Caco-2 (cell line): ENCODE data around the gene KCTD5. TPM values are rescaled to one million over a fixed set of nuclear protein-coding genes. Genes with fewer than 3 reads are reported as not detected.

ENCODE experiments used
- BruUV-seq: library from RNA; stranded (reverse); fragments of 400-500 nt; replicated peaks from 2 replicates; lab custom pipeline; 2021; lab: Mats Ljungman, UMichigan
- CTCF ChIA-PET: fragments of 300-600 bp; sonication (Branson Sonifier 250); formaldehyde crosslinking; loops from one replicate; lab custom pipeline; 2022; ENCODE audit warnings: antibody characterized with exemption; lab: Charles Lee
- POLR2A ChIA-PET: fragments of 300-600 bp; sonication (Branson Sonifier 250); formaldehyde crosslinking; loops from one replicate; lab custom pipeline; 2022; ENCODE audit warnings: antibody characterized with exemption; lab: Charles Lee
- DNase-seq, 2 experiments: peaks; one replicate each; pipeline versions ENCODE4 v3.0.0 to v3.0.0-alpha.2; 2020 to 2022
- H3K27me3 ChIP-seq: replicated peaks from 2 replicates; pipeline ENCODE4 v1.6.0; 2011; ENCODE audit warnings: low read length; ENCODE audit not compliant: control insufficient read depth, insufficient read depth
- H3K36me3 ChIP-seq: 2 replicates; pipeline ENCODE4 v1.5.1; 2011; ENCODE audit warnings: low read length; ENCODE audit not compliant: control insufficient read depth, insufficient read depth
- H3K4me1 ChIP-seq: fragments of 250-450 bp; sonication (Bioruptor Pico); 2 replicates; pipeline ENCODE4 v1.5.1; 2020; ENCODE audit warnings: mild to moderate bottlenecking
- H3K4me3 ChIP-seq: 2 replicates; pipeline ENCODE4 v1.5.1; 2011; ENCODE audit warnings: low read depth, mild to moderate bottlenecking, control low read depth, low read length
- H3K9me3 ChIP-seq: fragments of 250-450 bp; sonication (Bioruptor Pico); 2 replicates; pipeline ENCODE4 v1.5.1; 2020; ENCODE audit warnings: mild to moderate bottlenecking, moderate library complexity
- H3K27ac Mint-ChIP-seq: one replicate; pipeline ENCODE4 v1.8.0; 2022; ENCODE audit warnings: mixed read lengths; ENCODE audit not compliant: unreplicated experiment
- H3K27me3 Mint-ChIP-seq: one replicate; pipeline ENCODE4 v1.8.0; 2022; ENCODE audit warnings: mixed read lengths; ENCODE audit not compliant: insufficient read depth, unreplicated experiment
- H3K36me3 Mint-ChIP-seq: one replicate; pipeline ENCODE4 v1.8.0; 2022; ENCODE audit warnings: mild to moderate bottlenecking, mixed read lengths; ENCODE audit not compliant: insufficient read depth, unreplicated experiment
- H3K4me1 Mint-ChIP-seq: one replicate; pipeline ENCODE4 v1.8.0; 2022; ENCODE audit warnings: low read depth, mixed read lengths; ENCODE audit not compliant: unreplicated experiment
- H3K4me3 Mint-ChIP-seq: one replicate; pipeline ENCODE4 v1.8.0; 2022; ENCODE audit warnings: mild to moderate bottlenecking, moderate library complexity, mixed read lengths; ENCODE audit not compliant: unreplicated experiment
- H3K9me3 Mint-ChIP-seq: one replicate; pipeline ENCODE4 v1.8.0; 2022; ENCODE audit warnings: mixed read lengths; ENCODE audit not compliant: unreplicated experiment
- intact Hi-C: fragments of 100-400 bp; cut with micrococcal nuclease; formaldehyde crosslinking; loops from one replicate; pipeline ENCODE4 v1.10.0; 2022; ENCODE audit not compliant: unreplicated experiment
- total RNA-seq: library from RNA; stranded (reverse); gene quantifications from 2 replicates; pipeline ENCODE4 v1.2.3, GENCODE V29; 2022
- TF ChIP-seq, protein P1 (sequence below), 2 experiments: fragments of 200-600 bp in 1 of 2; IDR thresholded peaks; 1 replicate in 1 of 2; 2 replicates in 1 of 2; pipeline versions ENCODE4 v1.5.1 to v1.8.0; 2011 to 2022; ENCODE audit warnings: antibody characterized with exemption in 1 of 2, control low read depth in 1 of 2, inconsistent platforms in 1 of 2, low read depth in 1 of 2, low read length in 1 of 2, mild to moderate bottlenecking in 1 of 2, moderate library complexity in 1 of 2; ENCODE audit not compliant: insufficient read depth in 1 of 2, severe bottlenecking in 1 of 2, unreplicated experiment in 1 of 2

Gene KCTD5
- total RNA-seq, 1 experiment from 2014 or later: 30.4 TPM

DNA sequence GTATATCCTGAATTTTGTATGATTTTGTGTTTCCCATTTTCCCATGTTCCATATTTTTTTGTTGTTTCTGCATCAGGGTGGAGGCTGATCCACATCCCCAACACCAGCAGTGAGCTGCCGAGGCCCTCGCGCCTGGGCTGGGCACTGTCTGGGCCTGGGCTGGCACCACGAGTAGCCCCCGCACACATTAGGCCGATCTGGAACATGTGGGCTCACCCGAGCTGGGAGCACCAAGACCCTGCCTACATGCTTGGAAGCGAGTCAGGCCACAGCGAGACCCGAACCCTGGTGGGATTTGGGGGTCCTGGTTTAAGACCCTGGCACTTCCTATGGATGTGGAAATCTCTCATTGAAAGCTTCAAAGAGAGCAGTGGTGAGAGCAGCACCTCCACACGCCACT is 8.5 kb downstream of the KCTD5 start:
- Histone ChIP-seq H3K27me3 (no peaks in the 10 kb centered on the region), H3K4me3 (no peak overlapping the region), H3K9me3 (no peaks in the 10 kb centered on the region), H3K4me1 (no peaks in the 10 kb centered on the region), H3K36me3 (no peaks in the 10 kb centered on the region; the same call in 1 of the 2 replicates)
- POLR2A ChIA-PET: no interaction called here
- H3K36me3 Mint-ChIP-seq: peaks cover 5% of the 10 kb centered on the region
- intact Hi-C loops: no loop called here
- no peak overlapping the region for H3K27ac Mint-ChIP-seq
- no peaks in the 10 kb centered on the region for H3K4me1 Mint-ChIP-seq
- TF ChIP-seq, protein P1, sequence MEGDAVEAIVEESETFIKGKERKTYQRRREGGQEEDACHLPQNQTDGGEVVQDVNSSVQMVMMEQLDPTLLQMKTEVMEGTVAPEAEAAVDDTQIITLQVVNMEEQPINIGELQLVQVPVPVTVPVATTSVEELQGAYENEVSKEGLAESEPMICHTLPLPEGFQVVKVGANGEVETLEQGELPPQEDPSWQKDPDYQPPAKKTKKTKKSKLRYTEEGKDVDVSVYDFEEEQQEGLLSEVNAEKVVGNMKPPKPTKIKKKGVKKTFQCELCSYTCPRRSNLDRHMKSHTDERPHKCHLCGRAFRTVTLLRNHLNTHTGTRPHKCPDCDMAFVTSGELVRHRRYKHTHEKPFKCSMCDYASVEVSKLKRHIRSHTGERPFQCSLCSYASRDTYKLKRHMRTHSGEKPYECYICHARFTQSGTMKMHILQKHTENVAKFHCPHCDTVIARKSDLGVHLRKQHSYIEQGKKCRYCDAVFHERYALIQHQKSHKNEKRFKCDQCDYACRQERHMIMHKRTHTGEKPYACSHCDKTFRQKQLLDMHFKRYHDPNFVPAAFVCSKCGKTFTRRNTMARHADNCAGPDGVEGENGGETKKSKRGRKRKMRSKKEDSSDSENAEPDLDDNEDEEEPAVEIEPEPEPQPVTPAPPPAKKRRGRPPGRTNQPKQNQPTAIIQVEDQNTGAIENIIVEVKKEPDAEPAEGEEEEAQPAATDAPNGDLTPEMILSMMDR (IDR thresholded peaks at IDR 0.05; ENCODE audit: insufficient read depth in 1 of 2, low read depth in 1 of 2, low read length in 1 of 2, severe bottlenecking in 1 of 2, unreplicated experiment in 1 of 2): no peak
- H3K9me3 Mint-ChIP-seq: no peaks in the 10 kb centered on the region
- no peak for DNase-seq
- H3K4me3 Mint-ChIP-seq: no peak overlapping the region
- no peaks in the 10 kb centered on the region for H3K27me3 Mint-ChIP-seq
- CTCF ChIA-PET: no interaction called here
- BruUV-seq: no TSS peak

DNA sequence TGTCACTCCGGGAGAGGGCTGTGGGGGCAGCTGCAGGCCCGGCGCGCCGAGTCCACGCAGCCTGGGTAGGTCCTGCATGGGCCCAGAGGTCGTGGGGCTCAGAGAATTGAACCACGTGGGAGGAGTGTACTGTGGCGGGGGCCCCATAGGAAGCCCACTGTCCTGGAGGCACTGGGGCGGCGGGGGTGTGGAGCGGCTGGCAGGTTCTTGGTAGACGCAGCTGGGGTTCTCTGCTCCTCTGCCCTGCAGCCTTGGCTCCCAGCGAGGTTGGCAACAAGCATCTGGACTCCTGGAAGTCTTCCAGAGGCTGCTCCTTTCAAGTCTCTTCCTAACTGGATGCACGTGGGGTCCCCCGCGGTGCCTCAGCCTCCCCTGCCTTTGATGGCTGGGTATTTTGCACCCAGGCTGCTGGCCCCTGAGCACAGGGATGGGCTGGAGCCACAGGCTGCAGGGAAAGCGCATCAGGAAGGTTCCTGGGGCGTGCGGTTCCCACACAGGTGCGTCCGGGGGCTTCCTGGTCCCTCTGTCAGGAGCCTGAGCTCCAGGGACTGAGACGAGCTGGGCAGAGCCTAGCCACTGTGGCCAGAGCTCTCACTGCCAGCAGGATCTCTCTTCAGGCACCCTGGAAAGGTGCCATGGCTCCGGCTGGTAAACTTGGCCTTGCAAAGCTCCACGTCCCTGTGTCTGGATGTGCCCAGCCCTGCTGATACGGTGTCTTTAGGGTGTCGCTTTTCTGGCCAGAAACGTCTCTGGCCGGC is 9.3 kb downstream of the KCTD5 start:
- Histone ChIP-seq H3K36me3 (no peaks in the 10 kb centered on the region; the same call in 1 of the 2 replicates), H3K4me1 (no peaks in the 10 kb centered on the region), H3K9me3 (no peaks in the 10 kb centered on the region), H3K4me3 (no peak overlapping the region), H3K27me3 (no peaks in the 10 kb centered on the region)
- Mint-ChIP-seq H3K9me3 (no peaks in the 10 kb centered on the region), H3K27ac (no peak overlapping the region), H3K4me3 (no peak overlapping the region), H3K27me3 (no peaks in the 10 kb centered on the region), H3K4me1 (no peaks in the 10 kb centered on the region), H3K36me3 (peaks cover 9% of the 10 kb centered on the region)
- POLR2A ChIA-PET: no interaction called here
- no peak for DNase-seq
- TF ChIP-seq, protein P1 (IDR thresholded peaks at IDR 0.05; ENCODE audit: insufficient read depth in 1 of 2, low read depth in 1 of 2, low read length in 1 of 2, severe bottlenecking in 1 of 2, unreplicated experiment in 1 of 2): no peak
- no TSS peak for BruUV-seq
- intact Hi-C loops: no loop called here
- CTCF ChIA-PET: no interaction called here

DNA sequence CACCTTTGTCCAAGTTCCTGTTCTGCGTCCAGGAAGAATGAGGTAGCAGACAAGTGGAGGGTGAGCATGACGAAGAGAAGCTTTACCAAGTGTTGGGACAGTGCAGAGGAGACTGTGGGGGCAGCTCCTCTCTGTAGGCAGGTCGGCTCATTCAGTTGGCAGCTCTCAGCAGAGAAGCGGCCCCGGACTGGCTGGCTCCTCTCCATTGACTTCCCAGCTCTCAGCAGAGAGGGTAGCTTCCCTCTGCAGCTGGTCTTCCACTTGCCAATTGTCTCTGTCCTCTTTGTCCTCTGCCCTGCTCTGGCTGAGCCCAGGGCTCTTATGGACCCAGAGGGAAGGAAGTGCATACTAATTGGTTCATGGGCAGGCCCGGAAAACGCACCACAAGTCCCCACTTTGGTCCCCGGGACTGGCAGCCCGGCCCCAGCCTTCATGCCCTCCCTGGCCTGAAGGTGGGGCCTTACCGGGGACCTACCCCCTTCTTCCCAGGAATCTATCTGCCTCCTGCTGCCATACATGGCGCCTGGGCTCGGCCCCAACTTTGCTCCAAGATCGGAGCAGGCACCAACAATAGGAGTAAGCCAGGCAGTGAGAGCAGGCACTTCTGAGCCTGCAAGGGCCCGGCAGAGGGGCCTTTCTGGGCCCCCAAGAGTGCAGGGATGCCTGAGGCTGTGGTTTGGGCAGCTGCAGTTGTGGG is 10.1 kb downstream of the KCTD5 start:
- no peak overlapping the region for H3K4me3 Mint-ChIP-seq
- H3K27me3 Mint-ChIP-seq: no peaks in the 10 kb centered on the region

More for the DNA sequence above, 10.1 kb downstream of the KCTD5 start:
- no TSS peak for BruUV-seq
- TF ChIP-seq, protein P1 (IDR thresholded peaks at IDR 0.05; ENCODE audit: insufficient read depth in 1 of 2, low read depth in 1 of 2, low read length in 1 of 2, severe bottlenecking in 1 of 2, unreplicated experiment in 1 of 2): no peak
- H3K4me1 ChIP-seq: no peaks in the 10 kb centered on the region
- Mint-ChIP-seq H3K36me3 (peaks cover 15% of the 10 kb centered on the region), H3K4me1 (no peaks in the 10 kb centered on the region), H3K27ac (no peak overlapping the region), H3K9me3 (no peaks in the 10 kb centered on the region)
- no peaks in the 10 kb centered on the region for H3K27me3 ChIP-seq
- DNase-seq: no peak
- H3K36me3 ChIP-seq: no peaks in the 10 kb centered on the region; the same call in 1 of the 2 replicates
- CTCF ChIA-PET: no interaction called here
- no peaks in the 10 kb centered on the region for H3K9me3 ChIP-seq
- POLR2A ChIA-PET: no interaction called here
- intact Hi-C loops: no loop called here
- no peak overlapping the region for H3K4me3 ChIP-seq
